ENCODE results near the gene ZSCAN2. TPM values are rescaled to one million over a fixed set of nuclear protein-coding genes. Genes with fewer than 3 reads are reported as not detected.

The ZSCAN2 gene
- total RNA-seq, 3 donors from 2014 or later, result 7.8 to 14.8 (median 14.4) TPM

- TF ChIP-seq CTCF (IDR thresholded peaks at IDR 0.05) (no peak), POLR2AphosphoS5 (IDR thresholded peaks at IDR 0.05) (no peak), POLR2A (IDR thresholded peaks at IDR 0.05) (no peak)
- Histone ChIP-seq H3K27ac (peak overlapping the region; percentile 92 to 96), H3K4me1 (peaks cover 4 to 16% of the 10 kb centered on the region in 2 donors), H3K4me3 (peak overlapping the region; percentile 68 to 95 (median 94)), H3K36me3 (no peaks in the 10 kb centered on the region), H3K27me3 (no peaks in the 10 kb centered on the region), H3K9me3 (no peaks in the 10 kb centered on the region)
- intact Hi-C loops (cut with DNase I; ENCODE audit: low total_unique reads), result no loop called here
- no peak for DNase-seq (ENCODE audit: low spot score in 2 of 2)
Measured at GRCh38 chr15:84653584-84653909, 52.7 kb downstream of the ZSCAN2 start.

- no peaks in the 10 kb centered on the region for H3K36me3 ChIP-seq
- H3K27me3 ChIP-seq, result no peaks in the 10 kb centered on the region
- H3K27ac ChIP-seq, result peak within 1 kb of the TSS; percentile 92 to 96
- intact Hi-C loops (cut with DNase I; ENCODE audit: low total_unique reads), result no loop called here
- H3K4me3 ChIP-seq, result peak within 1 kb of the TSS; percentile 68 to 95 (median 94)
- no peaks in the 10 kb centered on the region for H3K9me3 ChIP-seq
- peaks cover 4 to 16% of the 10 kb centered on the region in 2 donors for H3K4me1 ChIP-seq
- no peak for TF ChIP-seq CTCF (IDR thresholded peaks at IDR 0.05)
- peak; percentile 75 for TF ChIP-seq POLR2A (IDR thresholded peaks at IDR 0.05)
- TF ChIP-seq POLR2AphosphoS5 (IDR thresholded peaks at IDR 0.05), result peak; percentile 81 to 90 (median 87)
- peak; percentile 95 to 96 for DNase-seq (ENCODE audit: low spot score in 2 of 2)
Measured at GRCh38 chr15:84653910-84654688, 53.3 kb downstream of the ZSCAN2 start, which contains the start of gene WDR73. TSS of gene WDR73 (minus strand) at chr15:84654283. CDS start at chr15:84654274, 9 bp downstream.

- Histone ChIP-seq H3K9me3 (no peaks in the 10 kb centered on the region), H3K4me3 (peak overlapping the region; percentile 68 to 95 (median 94)), H3K27me3 (no peaks in the 10 kb centered on the region), H3K27ac (peak overlapping the region; percentile 92 to 96), H3K4me1 (peaks cover 4 to 16% of the 10 kb centered on the region in 2 donors), H3K36me3 (no peaks in the 10 kb centered on the region)
- intact Hi-C loops (cut with DNase I; ENCODE audit: low total_unique reads), result no loop called here
- peak; percentile 68 to 78 for DNase-seq (ENCODE audit: low spot score in 2 of 2)
- no peak for TF ChIP-seq POLR2AphosphoS5 (IDR thresholded peaks at IDR 0.05)
- TF ChIP-seq CTCF (IDR thresholded peaks at IDR 0.05), result peak; percentile 13 to 63 (median 61)
Measured at GRCh38 chr15:84654689-84655453, 54.1 kb downstream of the ZSCAN2 start.

- Histone ChIP-seq H3K36me3 (no peaks in the 10 kb centered on the region), H3K4me1 (peaks cover 4 to 16% of the 10 kb centered on the region in 2 donors), H3K9me3 (no peaks in the 10 kb centered on the region), H3K4me3 (peak overlapping the region in 1 of 3 donors; percentile 76), H3K27ac (no peak overlapping the region), H3K27me3 (no peaks in the 10 kb centered on the region)
- intact Hi-C loops (cut with DNase I; ENCODE audit: low total_unique reads), result no loop called here
- no peak for DNase-seq (ENCODE audit: low spot score in 2 of 2)
- TF ChIP-seq CTCF (IDR thresholded peaks at IDR 0.05) (no peak), POLR2AphosphoS5 (IDR thresholded peaks at IDR 0.05) (no peak), POLR2A (IDR thresholded peaks at IDR 0.05) (no peak)
Measured at GRCh38 chr15:84656972-84657371, 56.2 kb downstream of the ZSCAN2 start.

- no peak for DNase-seq (ENCODE audit: low spot score in 2 of 2)
- peaks cover 4 to 14% of the 10 kb centered on the region in 2 donors for H3K4me1 ChIP-seq
- no peaks in the 10 kb centered on the region for H3K27me3 ChIP-seq
- no peaks in the 10 kb centered on the region for H3K36me3 ChIP-seq
- TF ChIP-seq CTCF (IDR thresholded peaks at IDR 0.05) (no peak), POLR2AphosphoS5 (IDR thresholded peaks at IDR 0.05) (no peak), POLR2A (IDR thresholded peaks at IDR 0.05) (no peak)
- no peaks in the 10 kb centered on the region for H3K9me3 ChIP-seq
- intact Hi-C loops (cut with DNase I; ENCODE audit: low total_unique reads), result no loop called here
- peak overlapping the region; percentile 86 to 87 for H3K27ac ChIP-seq
- peak overlapping the region; percentile 64 to 76 (median 73) for H3K4me3 ChIP-seq
Measured at GRCh38 chr15:84657748-84658079, 56.9 kb downstream of the ZSCAN2 start.
